ENCODE data around the gene GH2.

The GH2 gene

DNA sequence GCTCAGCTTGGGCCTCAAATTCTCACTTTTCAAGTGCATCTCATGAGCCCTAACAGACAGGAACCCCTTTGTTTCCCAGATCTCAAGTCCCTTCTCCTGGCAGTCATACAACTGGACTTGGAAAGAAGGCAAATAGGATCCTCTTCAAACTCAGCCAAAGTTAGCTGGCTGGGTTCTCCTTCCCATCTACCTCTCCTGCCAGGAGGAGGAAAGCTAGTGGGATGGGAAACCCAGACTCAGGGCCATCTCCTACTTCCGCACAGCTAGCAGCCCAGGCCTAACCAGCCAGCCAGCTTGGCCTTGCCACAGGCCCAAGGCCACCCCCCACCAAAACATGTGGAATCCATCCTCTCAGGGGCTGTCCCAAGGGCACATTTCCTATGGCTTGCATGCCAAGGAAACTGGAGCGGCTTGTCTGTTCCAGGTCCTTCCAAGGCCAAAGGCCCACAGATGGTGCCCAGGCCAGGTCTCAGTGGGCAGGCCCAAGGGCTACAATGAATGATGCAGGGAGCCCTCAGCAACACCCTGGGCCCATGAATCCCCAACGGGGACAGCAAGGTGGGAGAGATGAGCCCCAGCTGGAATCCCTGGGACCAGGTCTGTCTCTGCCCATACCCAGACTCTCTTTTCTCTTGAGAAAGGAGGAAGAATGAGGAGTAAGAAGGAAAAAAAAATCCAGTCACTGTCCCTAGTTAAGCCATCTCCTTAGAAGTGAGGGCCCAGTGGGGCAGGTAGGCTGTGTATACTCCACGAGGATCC is 41.0 kb downstream of the GH2 start:
- DNase-seq, result peak in 2 of 4 experiments; percentile 25 to 26

GRCh38 chr17:63838631-63839171 is 43.0 kb downstream of the GH2 start:
- no peak for DNase-seq

GRCh38 chr17:63837962-63838600 is 43.7 kb downstream of the GH2 start:
- no peak for DNase-seq

- DNase-seq, result no peak
Observed at GRCh38 chr17:63837480-63837879, 44.3 kb downstream of the GH2 start.

- DNase-seq, result no peak
Observed at GRCh38 chr17:63836811-63837210, 44.9 kb downstream of the GH2 start.

DNA sequence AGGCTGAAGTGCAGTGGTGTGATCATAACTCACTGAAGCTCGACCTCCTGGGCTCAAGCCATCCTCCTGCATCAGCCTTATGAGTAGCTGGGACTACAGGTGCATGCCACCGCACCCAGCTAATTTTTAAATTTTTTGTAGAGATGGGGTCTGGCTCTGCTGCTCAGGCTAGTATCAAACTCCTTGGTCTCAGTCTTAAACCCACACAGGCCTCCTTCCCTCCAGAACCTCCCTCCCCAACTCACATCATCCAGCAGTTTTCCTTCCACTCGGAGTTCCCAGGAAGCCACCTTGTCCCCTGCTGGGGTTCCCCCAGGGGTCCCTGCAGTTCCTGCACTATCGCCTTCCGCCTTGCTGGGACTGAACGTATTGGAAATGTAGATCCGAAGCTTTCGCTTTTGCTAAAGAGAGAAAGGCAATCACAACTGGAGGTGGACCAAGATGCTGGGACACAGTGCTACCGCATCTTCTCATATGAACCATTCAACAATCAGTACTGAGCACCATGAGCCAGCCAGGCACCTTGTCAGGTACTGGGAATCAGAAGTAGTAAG is 46.5 kb downstream of the GH2 start:
- no peak for DNase-seq

- DNase-seq, result peak; percentile 64 to 87 (median 82)
Observed at GRCh38 chr17:63834431-63835166, 47.1 kb downstream of the GH2 start.

- DNase-seq, result no peak
Observed at GRCh38 chr17:63833741-63834373, 47.9 kb downstream of the GH2 start.

DNA sequence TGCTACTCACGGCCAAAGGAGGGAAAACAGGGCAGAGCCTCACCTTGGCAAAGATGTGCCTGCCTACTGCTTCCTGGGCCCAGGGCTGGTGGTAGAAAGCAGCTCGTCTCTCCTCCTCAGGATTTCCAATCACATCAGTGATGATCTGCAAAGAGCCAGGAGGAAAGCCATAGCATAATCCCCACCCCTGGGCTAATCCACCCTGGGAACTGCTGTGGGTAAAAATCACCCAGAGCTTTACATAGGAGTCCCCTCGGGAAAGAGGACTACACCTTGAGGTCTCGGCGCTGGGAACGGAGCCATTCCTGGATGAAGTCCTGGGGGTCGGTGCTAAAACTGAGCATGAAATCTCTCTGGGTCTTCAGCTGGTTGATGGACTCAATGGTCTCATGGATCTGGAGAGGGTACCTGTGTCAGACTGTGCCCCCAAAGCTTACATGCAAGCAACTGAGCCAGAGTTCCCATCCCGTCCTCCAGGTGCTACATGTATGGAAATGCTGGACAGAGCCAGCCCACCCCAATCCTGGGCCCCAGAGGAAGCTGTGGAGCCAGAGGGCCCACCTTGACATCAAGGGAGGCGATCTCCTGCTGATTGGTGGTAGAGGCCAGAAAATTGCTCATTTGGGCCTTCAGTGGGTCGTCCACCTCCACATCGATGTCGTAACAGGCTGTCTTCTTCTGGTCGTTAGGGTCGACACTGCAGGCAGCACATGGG is 48.6 kb downstream of the GH2 start:
- no peak for DNase-seq

DNA sequence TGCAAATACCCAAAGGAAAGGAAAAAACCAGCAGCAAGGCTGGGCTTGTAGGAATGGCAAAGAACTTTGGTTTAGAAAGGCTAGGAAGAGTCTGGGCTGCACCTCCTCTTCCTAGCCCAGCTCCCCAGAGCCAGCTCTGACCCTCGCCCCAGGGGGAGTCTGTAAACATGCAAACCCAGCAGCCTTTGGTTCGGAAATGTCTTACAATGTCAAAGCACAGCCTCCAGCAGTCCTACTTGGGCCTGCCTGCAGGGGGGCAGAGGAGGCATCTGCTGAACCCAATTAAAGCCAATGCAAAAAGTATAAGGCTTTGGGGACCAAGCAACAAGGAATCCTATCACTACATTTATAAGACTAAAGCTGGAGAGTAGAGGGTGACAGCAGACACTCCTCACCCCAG is 49.3 kb downstream of the GH2 start:
- no peak for DNase-seq

DNA sequence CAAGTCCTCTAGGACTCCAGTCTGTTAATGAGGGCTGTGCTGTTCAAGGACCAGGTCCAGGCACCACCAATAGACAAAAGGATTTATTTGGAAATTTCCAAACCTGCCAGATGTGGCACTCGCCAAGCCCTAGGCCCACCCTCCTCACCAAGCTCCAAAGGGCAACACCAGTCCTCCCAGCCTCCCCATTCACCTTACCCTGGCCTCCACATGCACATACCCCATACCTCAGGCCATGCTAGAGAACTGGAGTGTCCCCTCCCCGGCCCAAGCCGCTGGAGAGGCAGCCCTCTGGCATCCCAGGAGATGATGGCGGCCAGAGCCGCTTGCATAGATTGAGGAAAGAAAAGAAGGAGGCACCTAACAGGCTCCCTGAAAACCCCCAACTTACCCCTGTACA is 49.7 kb downstream of the GH2 start:
- DNase-seq, result no peak

GRCh38 chr17:63831505-63831904 is 50.2 kb downstream of the GH2 start:
- DNase-seq, result no peak

DNA sequence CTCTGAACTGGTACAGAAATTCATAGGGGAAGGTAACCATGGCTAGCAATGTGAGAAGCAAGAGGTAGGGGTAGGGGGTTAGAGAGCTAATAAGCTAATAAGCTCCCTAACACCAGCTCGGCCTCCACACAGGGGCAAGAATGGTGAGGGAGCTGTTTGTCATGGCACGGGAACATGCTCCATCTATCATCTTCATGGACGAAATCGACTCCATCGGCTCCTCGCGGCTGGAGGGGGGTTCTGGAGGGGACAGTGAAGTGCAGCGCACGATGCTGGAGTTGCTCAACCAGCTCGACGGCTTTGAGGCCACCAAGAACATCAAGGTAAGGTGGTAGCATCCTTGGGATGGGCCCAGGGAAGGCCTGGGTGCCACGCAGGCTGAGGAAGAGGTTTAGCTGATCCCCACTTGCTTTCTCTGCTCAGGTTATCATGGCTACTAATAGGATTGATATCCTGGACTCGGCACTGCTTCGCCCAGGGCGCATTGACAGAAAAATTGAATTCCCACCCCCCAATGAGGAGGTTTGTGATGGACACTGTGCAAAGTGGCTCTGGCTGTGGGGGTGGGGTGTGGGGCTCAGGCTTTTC is 50.7 kb downstream of the GH2 start:
- DNase-seq, result no peak

GRCh38 chr17:63830278-63830677 is 51.5 kb downstream of the GH2 start:
- no peak for DNase-seq

Data from suppressor macrophage (primary cell).